Measurements from ENCODE around the gene ROCK2.

- TF ChIP-seq, protein P1, sequence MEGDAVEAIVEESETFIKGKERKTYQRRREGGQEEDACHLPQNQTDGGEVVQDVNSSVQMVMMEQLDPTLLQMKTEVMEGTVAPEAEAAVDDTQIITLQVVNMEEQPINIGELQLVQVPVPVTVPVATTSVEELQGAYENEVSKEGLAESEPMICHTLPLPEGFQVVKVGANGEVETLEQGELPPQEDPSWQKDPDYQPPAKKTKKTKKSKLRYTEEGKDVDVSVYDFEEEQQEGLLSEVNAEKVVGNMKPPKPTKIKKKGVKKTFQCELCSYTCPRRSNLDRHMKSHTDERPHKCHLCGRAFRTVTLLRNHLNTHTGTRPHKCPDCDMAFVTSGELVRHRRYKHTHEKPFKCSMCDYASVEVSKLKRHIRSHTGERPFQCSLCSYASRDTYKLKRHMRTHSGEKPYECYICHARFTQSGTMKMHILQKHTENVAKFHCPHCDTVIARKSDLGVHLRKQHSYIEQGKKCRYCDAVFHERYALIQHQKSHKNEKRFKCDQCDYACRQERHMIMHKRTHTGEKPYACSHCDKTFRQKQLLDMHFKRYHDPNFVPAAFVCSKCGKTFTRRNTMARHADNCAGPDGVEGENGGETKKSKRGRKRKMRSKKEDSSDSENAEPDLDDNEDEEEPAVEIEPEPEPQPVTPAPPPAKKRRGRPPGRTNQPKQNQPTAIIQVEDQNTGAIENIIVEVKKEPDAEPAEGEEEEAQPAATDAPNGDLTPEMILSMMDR (conservative IDR thresholded peaks at IDR 0.05 in 1 of 2, IDR thresholded peaks at IDR 0.05 in 1 of 2; ENCODE audit: low read depth in 1 of 2, low read length in 2 of 2) = no peak
- no peak for TF ChIP-seq EZH2 (IDR thresholded peaks at IDR 0.05; ENCODE audit: low read length, missing control alignments)
Measured at GRCh38 chr2:11214770-11215169, 129.7 kb downstream of the ROCK2 start.
